HepG2 (cell line): ENCODE measurements around the gene OSBPL2. TPM values are rescaled to one million over a fixed set of nuclear protein-coding genes. Genes with fewer than 3 reads are reported as not detected.

Experiments used
- ATAC-seq: fragments of 200-7000 bp; cut with Tn5 transposase; 3 replicates; pipeline ENCODE4 v1.9.1; 2020; ENCODE audit warnings: mild to moderate bottlenecking, moderate library complexity
- BruUV-seq: library from RNA; stranded (reverse); fragments of 400-500 nt; replicated peaks from 2 replicates; lab custom pipeline; 2021; lab: Mats Ljungman, UMichigan
- CTCF ChIA-PET: fragments of 300-600 bp; formaldehyde crosslinking; extraction: SDS; loops from one replicate; lab custom pipeline; 2021; ENCODE audit warnings: low total read pairs, inconsistent platforms, low intra/inter-chr PET ratio; lab: Yijun Ruan, JAX
- POLR2A ChIA-PET: fragments of 350-600 bp; sonication (Branson Sonifier 250); formaldehyde crosslinking; loops from one replicate; lab custom pipeline; 2020; ENCODE audit warnings: antibody characterized with exemption, inconsistent platforms; lab: Yijun Ruan, JAX
- DNase-seq: peaks from one replicate; pipeline ENCODE4 v3.0.0-alpha.2; 2015; ENCODE audit warnings: low spot score
- FAIRE-seq: peaks from 3 replicates; lab custom pipeline; 2011; peaks lifted over from hg19 to GRCh38; lab: Jason Lieb, UNC
- H2AFZ ChIP-seq: one replicate; pipeline ENCODE4 v1.6.1; 2011; ENCODE audit warnings: low read length, inconsistent platforms
- H3K27ac ChIP-seq: fragments of 300-600 bp; 3 replicates; pipeline ENCODE4 v1.8.0; 2011; ENCODE audit warnings: mixed run types, mild to moderate bottlenecking, mixed read lengths, low read length, inconsistent platforms; ENCODE audit not compliant: insufficient read depth; ENCODE audit errors: extremely low read length
- H3K27me3 ChIP-seq, 2 experiments: fragments of 200-600 bp in 1 of 2; 2 replicates in 1 of 2; 3 replicates in 1 of 2; pipeline versions ENCODE4 v1.6.0 to v1.8.0; 2011; ENCODE audit warnings: low read length in 2 of 2, mild to moderate bottlenecking in 2 of 2, moderate library complexity in 2 of 2, inconsistent platforms in 1 of 2; ENCODE audit not compliant: insufficient read depth in 2 of 2, control insufficient read depth in 1 of 2
- H3K36me3 ChIP-seq, 2 experiments: fragments of 200-600 bp in 1 of 2; replicated peaks in 1 of 2; 2 replicates in 1 of 2; 3 replicates in 1 of 2; pipeline versions ENCODE4 v1.5.1 to v1.8.0; 2011; ENCODE audit warnings: low read length in 2 of 2, inconsistent platforms in 1 of 2; ENCODE audit not compliant: insufficient read depth in 2 of 2, control insufficient read depth in 1 of 2
- H3K4me1 ChIP-seq: 2 replicates; pipeline ENCODE4 v1.5.1; 2012; ENCODE audit warnings: low read length, inconsistent platforms; ENCODE audit not compliant: insufficient read depth
- H3K4me2 ChIP-seq: 2 replicates; pipeline ENCODE4 v1.6.0; 2011; ENCODE audit warnings: low read depth, low read length, inconsistent platforms
- H3K4me3 ChIP-seq, 3 experiments: fragments of 200-600 bp in 1 of 3; sonication (generic), shearing (Covaris generic) in 1 of 3; replicated peaks in 1 of 3; 2 replicates each; pipeline ENCODE4 v1.5.1; 2011 to 2016; ENCODE audit warnings: low read length in 3 of 3, inconsistent platforms in 2 of 3, low read depth in 2 of 3, mild to moderate bottlenecking in 2 of 3, control low read depth in 1 of 3, mixed read lengths in 1 of 3; ENCODE audit not compliant: insufficient read depth in 1 of 3
- H3K79me2 ChIP-seq: one replicate; pipeline ENCODE4 v1.6.1; 2011; ENCODE audit warnings: low read length, inconsistent platforms; ENCODE audit not compliant: insufficient read depth
- H3K9ac ChIP-seq: 2 replicates; pipeline ENCODE4 v1.6.0; 2011; ENCODE audit warnings: mild to moderate bottlenecking, low read depth, low read length, inconsistent platforms; ENCODE audit not compliant: insufficient read depth
- H3K9me3 ChIP-seq: 2 replicates; pipeline ENCODE4 v1.5.1; 2012; ENCODE audit warnings: mild to moderate bottlenecking, low read length
- H4K20me1 ChIP-seq: 2 replicates; pipeline ENCODE4 v1.6.0; 2011; ENCODE audit warnings: inconsistent platforms, mild to moderate bottlenecking, low read length, moderate library complexity; ENCODE audit not compliant: insufficient read depth
- AHDC1 ChIP-seq: sonication (generic); formaldehyde crosslinking; IDR thresholded peaks from 2 replicates; pipeline ENCODE4 v1.5.1; 2020; ENCODE audit warnings: mild to moderate bottlenecking, missing genetic modification reagents, borderline replicate concordance
- BCL3 ChIP-seq: sonication (generic); formaldehyde crosslinking; IDR thresholded peaks from 2 replicates; pipeline ENCODE4 v1.5.1; 2020; ENCODE audit warnings: mild to moderate bottlenecking, missing genetic modification reagents, moderate library complexity
- BHLHE40 ChIP-seq: IDR thresholded peaks from 2 replicates; pipeline ENCODE4 v1.6.1; 2011; ENCODE audit warnings: low read length, improper control_type of control experiment
- ISL2 ChIP-seq: sonication (generic); formaldehyde crosslinking; IDR thresholded peaks from 2 replicates; pipeline ENCODE4 v1.5.0; 2020; ENCODE audit warnings: missing genetic modification reagents
- NR3C1 ChIP-seq: sonication (generic); formaldehyde crosslinking; IDR thresholded peaks from 2 replicates; pipeline ENCODE4 v1.4.0; 2020; ENCODE audit warnings: missing genetic modification reagents
- PTBP1 ChIP-seq: fragments of 200-400 bp; formaldehyde crosslinking; IDR thresholded peaks from 2 replicates; pipeline ENCODE4 v1.6.1; 2018; ENCODE audit warnings: low read length, low read depth; ENCODE audit not compliant: poor library complexity, severe bottlenecking
- RARA ChIP-seq: IDR thresholded peaks from 2 replicates; pipeline ENCODE4 v1.6.1; 2016; ENCODE audit warnings: missing genetic modification reagents, missing compliant biosample characterization
- RORA ChIP-seq: sonication (generic); formaldehyde crosslinking; IDR thresholded peaks from 2 replicates; pipeline ENCODE4 v1.5.0; 2020; ENCODE audit warnings: mild to moderate bottlenecking, missing genetic modification reagents, moderate library complexity
- SALL2 ChIP-seq: sonication (generic); formaldehyde crosslinking; IDR thresholded peaks from 2 replicates; pipeline ENCODE4 v1.8.1; 2023; ENCODE audit warnings: mild to moderate bottlenecking, missing genetic modification reagents, inconsistent platforms
- TBX2 ChIP-seq: sonication (generic); formaldehyde crosslinking; IDR thresholded peaks from 2 replicates; pipeline ENCODE4 v1.5.0; 2020; ENCODE audit warnings: missing genetic modification reagents, mild to moderate bottlenecking, borderline replicate concordance
- ZFX ChIP-seq: sonication (generic); formaldehyde crosslinking; IDR thresholded peaks from 2 replicates; pipeline ENCODE4 v1.4.0; 2020; ENCODE audit warnings: mild to moderate bottlenecking, low read depth, missing genetic modification reagents, moderate library complexity
- ZNF121 ChIP-seq: sonication (generic); formaldehyde crosslinking; IDR thresholded peaks from 2 replicates; pipeline ENCODE4 v1.5.0; 2020; ENCODE audit warnings: mild to moderate bottlenecking, missing genetic modification reagents
- ZNF274 ChIP-seq: sonication (generic); formaldehyde crosslinking; IDR thresholded peaks from 2 replicates; pipeline ENCODE4 v1.5.1; 2020; ENCODE audit warnings: mild to moderate bottlenecking, missing genetic modification reagents
- ZNF556 ChIP-seq: sonication (generic); formaldehyde crosslinking; IDR thresholded peaks from 2 replicates; pipeline ENCODE4 v1.4.0; 2020; ENCODE audit warnings: mild to moderate bottlenecking, missing genetic modification reagents, borderline replicate concordance
- ZNF564 ChIP-seq: sonication (generic); formaldehyde crosslinking; IDR thresholded peaks from 2 replicates; pipeline ENCODE4 v1.8.1; 2023; ENCODE audit warnings: mild to moderate bottlenecking, missing genetic modification reagents
- ZNF670 ChIP-seq: sonication (generic); formaldehyde crosslinking; IDR thresholded peaks from 2 replicates; pipeline ENCODE4 v1.8.0; 2022; ENCODE audit warnings: mild to moderate bottlenecking, missing genetic modification reagents, borderline replicate concordance
- WGBS: methylation state at CpG from one replicate; pipeline ENCODE4 v1.1.6; 2017; ENCODE audit warnings: low lambda C conversion rate; 5-methylcytosine and 5-hydroxymethylcytosine counted together
- in situ Hi-C: cut with HindIII; loops from 2 replicates; pipeline ENCODE4 v1.10.0; 2017; ENCODE audit warnings: low pct_unique_long_range_greater_than_20kb; ENCODE audit not compliant: extremely low pct_ligation_motif_present
- intact Hi-C: fragments of 100-400 bp; cut with micrococcal nuclease; formaldehyde crosslinking; loops from one replicate; pipeline ENCODE4 v1.10.0; 2022; ENCODE audit not compliant: unreplicated experiment
- polyA plus RNA-seq, 8 experiments: library from polyadenylated mRNA; depleted of rRNA in 3 of 8; stranded (reverse) in 7 of 8; unstranded in 1 of 8; fragments of >200 nt; fragmentation: Illumina TruSeq in 4 of 8; extraction: Trizol in 4 of 8; gene quantifications; 2 replicates each; pipeline versions ENCODE4 v1.2.1 to v1.2.3, GENCODE V29; 2011 to 2016; ENCODE audit warnings: low read depth in 4 of 8, missing spikeins in 1 of 8, mixed read lengths in 1 of 8; ENCODE audit not compliant: insufficient read depth in 1 of 8
- total RNA-seq, 5 experiments: library from RNA; depleted of rRNA; stranded (reverse); fragments of >200 nt; fragmentation: Illumina TruSeq; extraction: Trizol; gene quantifications; 2 replicates each; pipeline ENCODE4 v1.2.3, GENCODE V29; 2016; ENCODE audit warnings: low read depth in 1 of 5

OSBPL2 gene
- total and polyA plus RNA-seq, 2 of the 13 experiments (the other 11 are each of a cell fraction or from before 2014, with no cell fraction given): 18.5 to 37.4 TPM

DNA sequence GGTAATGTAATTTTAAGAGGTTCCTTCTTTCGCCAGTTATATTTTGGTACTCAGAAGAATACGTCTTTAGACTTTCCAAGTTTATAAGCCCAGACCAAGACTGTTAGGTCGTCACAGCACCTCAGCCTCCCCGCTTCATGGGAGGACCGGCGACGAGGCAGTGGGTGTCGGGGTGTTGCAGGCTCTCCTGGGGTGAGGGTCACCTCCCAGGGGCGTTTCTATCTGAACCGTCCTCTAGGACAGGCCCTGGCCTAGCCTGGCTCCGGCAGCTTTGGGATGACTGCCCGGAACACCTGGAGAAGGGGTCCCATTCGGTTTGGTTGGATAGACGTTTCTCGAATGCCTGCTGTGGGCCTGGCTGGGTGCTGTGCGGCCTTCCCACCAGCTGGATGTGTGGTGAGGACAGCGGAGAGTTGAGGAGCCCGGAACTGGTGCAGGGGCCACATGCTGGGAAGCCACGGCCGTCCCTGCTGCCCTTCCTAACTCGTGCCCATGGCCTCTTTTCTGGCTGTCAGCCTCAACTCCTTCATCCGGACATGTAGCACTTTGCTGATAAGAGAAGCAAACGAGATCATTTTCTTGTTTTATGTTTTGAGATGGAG lies 1.1 kb downstream of the OSBPL2 start:
- Histone ChIP-seq H4K20me1 (peaks cover 48% of the 10 kb centered on the region), H2AFZ (no peak overlapping the region), H3K4me1 (peaks cover 42% of the 10 kb centered on the region), H3K9ac (peak overlapping the region; percentile 90), H3K9me3 (no peaks in the 10 kb centered on the region), H3K27me3 (peaks cover 3 to 18% of the 10 kb centered on the region in 2 experiments; a peak in 3 of 5 replicates), H3K4me2 (peak overlapping the region; percentile 97), H3K36me3 (peaks cover 14 to 22% of the 10 kb centered on the region in 2 experiments; a peak in 4 of 5 replicates), H3K79me2 (peaks cover 49% of the 10 kb centered on the region), H3K27ac (peak overlapping the region; percentile 60), H3K4me3 (peak overlapping the region; percentile 85 to 97 (median 86))
- in situ Hi-C loops: no loop called here
- TSS peak; percentile 54 for BruUV-seq
- CTCF ChIA-PET: no interaction called here
- FAIRE-seq (peak; percentile 39), ATAC-seq (peak; percentile 1; the same call in 1 of the 3 replicates), DNase-seq (no peak)
- 3% methylated on average over 23 of the region's 23 CpGs for WGBS
- POLR2A ChIA-PET: interaction anchor here (1.6 kb wide), 1 partner anchor 64 kb away, joined by 3 read pairs; no protein-coding TSS in a partner anchor
- intact Hi-C loops: loop anchor here (5.0 kb wide), 1 partner anchor 138 kb away; no protein-coding TSS in a partner anchor
- TF ChIP-seq ZNF556 (CRISPR knock-in tag): no peak
- 0 out of 2 replicates have a peak, but pooled peaks have one; percentile 33 for TF ChIP-seq SALL2
- 0 out of 2 replicates have a peak, but pooled peaks have one; percentile 32 for TF ChIP-seq AHDC1 (CRISPR knock-in tag)
- TF ChIP-seq ZNF121 (CRISPR knock-in tag): no peak
- no peak for TF ChIP-seq BHLHE40
- no peak for TF ChIP-seq RORA (CRISPR knock-in tag)
- no peak for TF ChIP-seq RARA (CRISPR knock-in tag)
- peak; percentile 37 for TF ChIP-seq PTBP1
- TF ChIP-seq ZFX (CRISPR knock-in tag): peak; percentile 64
- TF ChIP-seq ZNF274 (CRISPR knock-in tag): peak; percentile 23; the same call in 1 of the 2 replicates
- peak; percentile 4 for TF ChIP-seq ZNF670 (CRISPR knock-in tag)
- TF ChIP-seq TBX2 (CRISPR knock-in tag): peak; percentile 54; the same call in 1 of the 2 replicates
- 0 out of 2 replicates have a peak, but pooled peaks have one; percentile 59 for TF ChIP-seq BCL3
- TF ChIP-seq ISL2: 0 out of 2 replicates have a peak, but pooled peaks have one; percentile 12
- no peak for TF ChIP-seq NR3C1 (CRISPR knock-in tag)
- TF ChIP-seq ZNF564: 0 out of 2 replicates have a peak, but pooled peaks have one; percentile 15
